Stimulated activated naive CD4-positive, alpha-beta T cell (primary cell): ENCODE data around the gene PRKRIP1.
"Not testable (repeated sequence)": the region's sequence is repeated elsewhere in the genome, so short reads cannot be mapped to it uniquely, and the experiment has no call there.

Source experiments
- DNase-seq, 6 experiments: peaks; one replicate each; lab custom pipeline; 2025; lab: John Stamatoyannopoulos, UW

Gene PRKRIP1

DNA sequence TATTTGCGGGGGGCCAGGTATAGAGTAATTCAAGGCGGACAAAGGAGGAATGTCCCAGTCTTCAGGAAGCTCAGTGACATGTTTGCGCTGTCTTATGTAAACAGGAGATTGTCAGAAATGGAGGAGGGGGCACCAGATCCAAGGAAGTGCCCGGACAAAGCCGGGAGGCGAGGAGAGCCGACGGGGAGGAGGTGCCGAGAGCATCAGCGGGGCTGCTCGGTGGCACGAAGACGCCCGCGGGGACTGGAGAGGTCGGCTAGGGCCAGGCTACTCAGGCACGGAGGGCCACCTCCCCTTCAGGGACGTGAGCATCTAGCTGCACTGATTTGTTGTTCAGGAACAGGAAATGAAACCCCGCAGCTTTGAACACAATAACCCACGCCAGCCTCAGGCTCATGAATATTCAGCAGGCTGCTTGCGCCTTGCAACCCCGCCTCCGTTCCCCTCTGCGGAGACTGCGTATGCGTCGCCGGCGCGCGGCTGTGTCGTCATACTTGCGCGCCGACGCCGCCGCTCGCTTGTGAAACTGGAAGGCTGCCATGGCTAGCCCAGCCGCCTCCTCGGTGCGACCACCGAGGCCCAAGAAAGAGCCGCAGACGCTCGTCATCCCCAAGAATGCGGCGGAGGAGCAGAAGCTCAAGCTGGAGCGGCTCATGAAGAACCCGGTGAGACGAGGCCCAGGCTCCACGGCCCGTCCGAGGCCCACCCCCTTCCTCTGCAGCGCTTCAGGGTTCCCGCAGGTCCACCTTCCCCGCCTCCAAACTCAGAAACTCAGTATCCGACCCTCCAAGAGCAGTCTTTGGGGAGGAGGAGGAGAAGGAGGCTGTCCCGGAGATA is at the start of gene PRKRIP1:
Gene PRKRIP1 (plus strand): TSS at position 491 of the 837 bp plus-strand sequence. CDS start 49 bp downstream, at position 540.
- DNase-seq, result peak; percentile 80 to 91 (median 88)

DNA sequence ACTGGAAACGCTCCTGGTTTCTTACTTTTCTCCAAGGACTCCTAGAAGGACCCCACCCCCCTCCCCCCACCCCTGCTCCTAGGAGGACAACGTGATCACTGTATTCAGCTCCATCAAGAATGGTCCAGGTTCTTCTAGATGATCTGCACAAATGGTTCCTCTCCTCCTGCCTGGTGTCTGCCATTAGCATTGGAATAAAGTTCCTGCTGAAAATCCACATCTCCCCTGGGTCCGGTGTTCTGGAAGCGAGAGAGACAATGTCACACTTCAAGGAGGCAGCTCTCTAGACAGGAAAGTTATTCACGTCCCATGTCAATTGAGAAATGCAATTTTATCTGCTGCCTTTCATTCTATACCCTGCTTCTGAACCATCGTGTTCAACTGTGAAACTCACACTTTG is 49.2 kb upstream of the PRKRIP1 start:
- not testable (repeated sequence) for DNase-seq

DNA sequence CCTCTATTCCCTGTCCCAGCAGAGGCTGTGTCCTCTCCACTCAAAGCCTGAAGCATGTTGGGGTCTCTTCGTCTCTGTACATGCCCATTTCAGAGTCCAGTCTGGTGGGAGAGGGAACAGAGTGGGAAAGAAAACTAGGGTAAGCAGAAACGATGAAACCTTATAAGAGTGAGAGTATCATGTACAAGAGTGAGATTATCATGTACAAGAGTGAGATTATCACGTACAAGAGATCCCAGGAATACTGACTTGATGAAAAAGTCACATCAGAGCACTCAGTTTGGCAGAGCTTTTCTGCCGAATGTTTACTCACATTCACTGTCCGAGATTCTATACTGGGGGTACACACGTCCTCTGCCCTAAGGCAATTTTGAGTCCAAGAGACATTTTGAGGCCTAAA is 39.8 kb upstream of the PRKRIP1 start, which contains the start of gene SPDYE6:
Gene SPDYE6 (minus strand): TSS at position 101 of the 400 bp plus-strand sequence. CDS start 421 bp downstream, outside the sequence.
- not testable (repeated sequence) for DNase-seq

DNA sequence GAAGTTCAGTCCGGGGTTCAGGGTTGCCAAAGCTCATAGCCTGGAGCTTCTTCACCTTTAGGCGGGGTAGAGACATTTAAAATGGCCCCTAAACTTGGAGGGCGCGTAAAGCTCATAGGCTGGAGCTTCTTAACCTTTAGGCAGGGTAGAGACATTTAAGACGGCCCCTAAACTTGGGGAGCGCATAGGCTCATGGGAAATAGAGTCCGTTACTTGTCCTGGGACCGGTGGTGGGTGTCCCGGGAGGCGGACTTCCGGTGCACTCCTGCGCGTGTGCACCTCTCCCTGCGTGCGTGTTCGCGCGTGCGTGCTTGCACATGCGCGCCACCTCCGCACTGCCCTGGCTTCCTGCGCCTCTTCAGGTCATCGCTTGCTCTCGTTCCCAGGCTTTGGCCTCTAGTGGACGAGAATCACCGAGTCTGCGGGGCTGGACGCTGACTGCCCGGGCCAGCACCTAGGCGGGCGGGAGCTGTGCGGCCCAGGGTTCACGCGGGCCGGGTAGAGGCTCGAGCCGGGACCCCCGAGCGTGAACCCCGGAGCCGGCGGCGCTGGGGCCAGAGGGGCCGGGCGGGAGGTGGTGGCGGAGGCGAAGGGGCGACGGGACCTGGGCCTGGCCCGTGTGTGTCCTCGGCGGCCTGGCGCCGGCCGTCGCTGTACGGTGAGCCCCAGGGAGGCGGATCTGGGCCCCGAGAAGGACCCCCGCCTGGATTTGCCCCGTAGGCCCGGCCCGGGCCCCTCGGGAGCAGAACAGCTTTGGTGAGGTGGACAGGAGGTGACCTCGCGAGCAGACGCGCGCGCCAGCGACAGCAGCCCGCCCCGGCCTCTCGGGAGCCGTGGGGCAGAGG is 32.4 kb upstream of the PRKRIP1 start:
- peak; percentile 78 to 95 (median 92) for DNase-seq

- DNase-seq, result peak in 1 of 6 experiments; percentile 20
Measured at GRCh38 chr7:102364394-102364886, 31.7 kb upstream of the PRKRIP1 start.

DNA sequence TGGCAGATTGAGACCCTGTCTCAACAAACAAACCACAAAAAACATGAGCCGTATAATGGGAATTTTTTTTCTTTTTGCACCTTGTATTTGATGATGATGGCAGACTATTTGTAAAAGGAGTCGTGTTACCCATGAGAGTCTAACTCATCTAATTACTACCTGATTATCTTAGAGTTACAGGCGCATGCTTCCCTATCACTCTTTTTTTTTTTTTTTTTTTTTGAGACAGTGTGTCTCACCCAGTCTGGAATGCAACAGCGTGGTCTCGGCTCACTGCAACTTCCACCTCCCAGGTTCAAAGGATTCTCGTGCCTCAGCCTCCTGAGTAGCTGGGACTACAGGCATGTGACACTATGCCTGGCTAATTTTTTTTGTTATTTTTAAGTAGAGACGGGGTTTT is 30.8 kb upstream of the PRKRIP1 start:
- DNase-seq, result not testable (repeated sequence)

- DNase-seq, result not testable (repeated sequence)
Measured at GRCh38 chr7:102370038-102370437, 26.1 kb upstream of the PRKRIP1 start.

DNA sequence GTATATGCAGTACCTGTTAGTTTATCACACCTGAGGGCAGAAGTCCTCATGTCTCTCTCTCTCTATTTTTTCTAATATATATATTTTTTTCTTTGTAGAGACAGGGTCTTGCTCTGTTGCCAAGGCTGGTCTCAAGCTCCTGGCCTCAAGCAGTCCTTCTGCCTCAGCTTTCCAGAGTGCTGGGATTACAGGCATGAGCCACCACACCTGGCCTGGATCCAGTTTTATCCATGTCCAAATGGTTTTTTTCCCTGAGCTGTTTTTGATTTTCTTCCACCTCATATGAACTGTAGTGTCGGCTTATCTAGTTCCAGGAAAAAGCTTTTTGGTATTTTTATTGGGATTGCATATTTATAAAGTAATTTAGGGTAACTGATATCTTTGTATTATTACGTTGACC is 23.4 kb upstream of the PRKRIP1 start:
- not testable (repeated sequence) for DNase-seq

DNA sequence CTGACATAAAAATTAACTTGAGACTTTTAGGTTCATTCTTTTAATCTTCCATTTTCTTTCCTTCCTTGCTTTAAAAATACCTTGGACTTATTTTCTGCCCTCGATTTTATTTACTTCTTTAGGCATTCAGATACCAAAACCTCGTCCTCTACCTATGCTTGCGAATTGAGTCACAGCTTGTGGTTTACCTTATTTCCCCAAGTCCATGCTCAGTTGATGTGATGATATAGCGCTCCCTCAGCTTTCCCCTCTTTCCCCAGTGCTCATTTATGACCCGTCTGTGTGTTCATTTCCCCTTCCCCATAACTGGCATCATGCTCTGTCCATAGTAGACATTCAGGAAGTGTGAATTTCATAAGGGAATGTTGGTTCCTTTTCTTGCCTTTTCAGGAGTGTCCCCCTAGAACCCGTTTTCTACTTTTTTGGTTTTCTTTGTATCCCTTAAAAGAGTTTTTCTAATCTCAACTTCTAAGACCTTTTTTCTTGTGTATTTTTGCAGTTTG is 19.1 kb upstream of the PRKRIP1 start:
- DNase-seq, result no peak

GRCh38 chr7:102380837-102381236 is 15.3 kb upstream of the PRKRIP1 start:
- DNase-seq, result not testable (repeated sequence)

DNA sequence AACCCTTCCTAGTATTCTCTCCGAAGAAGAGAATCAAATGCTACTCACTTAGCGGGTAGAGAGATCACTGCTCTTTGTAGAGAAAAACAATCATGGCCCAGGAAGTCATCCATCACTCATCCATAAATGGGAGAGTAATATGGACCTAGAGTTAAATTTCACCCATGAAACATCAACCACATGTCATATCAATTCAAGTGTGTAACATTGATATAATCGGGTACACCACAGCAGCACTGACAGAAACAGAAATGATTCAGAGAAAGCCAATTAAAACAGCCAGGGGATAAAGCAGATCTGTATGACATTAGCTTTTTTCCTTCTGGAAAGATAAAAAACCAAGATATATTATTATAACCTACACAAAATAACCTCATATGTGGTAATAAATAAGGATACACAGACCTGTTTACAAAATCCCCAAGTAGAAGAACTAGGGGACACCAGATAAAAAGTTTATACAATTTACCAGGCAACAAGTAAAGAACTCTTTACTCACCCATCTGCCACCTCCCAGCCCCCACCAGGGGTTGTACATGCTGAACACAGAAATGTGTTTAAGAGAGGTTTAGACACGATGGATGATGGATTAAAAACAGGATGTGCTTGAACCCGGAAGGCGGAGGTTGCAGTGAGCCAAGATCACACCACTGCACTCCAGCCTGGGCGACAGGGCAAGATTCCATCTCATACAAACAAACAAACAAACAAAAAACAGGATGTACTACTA is 14.3 kb upstream of the PRKRIP1 start:
- not testable (repeated sequence) for DNase-seq

DNA sequence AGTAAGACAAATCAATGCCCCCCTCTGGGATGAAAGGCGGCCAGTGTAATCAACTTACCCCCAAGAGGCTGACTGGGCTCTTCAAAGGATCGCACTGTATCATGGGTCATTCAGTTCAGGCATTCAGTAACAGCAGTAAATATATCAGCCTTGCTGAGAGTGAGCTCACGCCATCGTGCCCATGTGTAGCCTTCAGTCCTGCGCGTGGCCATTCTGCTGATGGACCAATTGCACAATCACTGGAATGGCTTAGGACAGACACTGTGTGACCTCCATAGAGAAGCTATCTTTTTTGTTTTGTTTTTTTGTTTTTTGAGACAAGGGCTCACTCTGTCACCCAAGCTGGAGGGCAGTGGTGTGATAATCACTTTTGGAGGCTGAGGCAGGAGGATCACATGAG is 9.1 kb upstream of the PRKRIP1 start:
- DNase-seq, result no peak

- no peak for DNase-seq
Measured at GRCh38 chr7:102389810-102390209, 6.4 kb upstream of the PRKRIP1 start.

GRCh38 chr7:102390697-102391484 is 5.3 kb upstream of the PRKRIP1 start:
- DNase-seq, result peak; percentile 13 to 69 (median 58)

- DNase-seq, result no peak
Measured at GRCh38 chr7:102392330-102392729, 3.8 kb upstream of the PRKRIP1 start.

DNA sequence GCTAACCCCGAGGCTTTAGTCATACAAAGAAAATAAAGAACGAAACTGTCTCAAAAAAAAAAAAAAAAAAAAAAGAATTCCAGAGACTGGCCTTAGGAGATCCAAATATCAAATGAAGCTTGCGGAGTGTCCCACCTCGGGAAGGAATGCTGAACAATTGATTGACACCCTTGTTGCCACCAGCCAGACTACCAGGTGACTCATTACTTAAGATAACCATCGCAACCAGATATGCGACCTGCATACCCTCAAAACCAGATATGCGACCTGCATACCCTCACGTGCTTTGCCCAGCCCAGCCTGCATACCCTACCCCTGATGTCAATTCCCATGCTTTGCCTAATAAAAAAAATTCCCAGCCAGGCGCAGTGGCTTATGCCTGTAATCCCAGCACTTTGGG is 2.7 kb upstream of the PRKRIP1 start:
- no peak for DNase-seq

GRCh38 chr7:102395592-102395872 is 631 bp upstream of the PRKRIP1 start:
- DNase-seq, result no peak

GRCh38 chr7:102396710-102397019 is 502 bp downstream of the PRKRIP1 start:
- DNase-seq, result no peak

DNA sequence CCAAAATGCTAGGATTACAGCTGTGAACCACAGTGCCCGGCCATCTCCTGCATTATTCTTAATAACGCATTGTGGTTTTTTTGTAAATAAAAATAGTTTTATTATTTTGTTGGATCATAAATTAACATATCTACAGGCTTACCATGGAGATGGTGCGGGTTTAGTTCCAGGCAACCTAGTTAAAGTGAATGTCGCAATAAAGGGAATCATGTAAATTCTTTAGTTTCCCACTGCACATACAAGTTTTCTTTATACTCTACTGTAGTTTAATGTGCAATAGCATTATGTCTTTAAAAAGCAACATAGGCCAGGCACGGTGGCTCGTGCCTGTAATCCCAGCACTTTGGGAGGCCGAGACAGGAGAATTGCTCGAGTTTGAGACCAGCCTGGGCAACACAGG is 2.4 kb downstream of the PRKRIP1 start:
- no peak for DNase-seq

- no peak for DNase-seq
Measured at GRCh38 chr7:102400360-102400759, 4.2 kb downstream of the PRKRIP1 start.

- DNase-seq, result no peak
Measured at GRCh38 chr7:102403563-102403962, 7.4 kb downstream of the PRKRIP1 start.
